ENCODE data around the gene HIPK2.

HIPK2 gene

DNA sequence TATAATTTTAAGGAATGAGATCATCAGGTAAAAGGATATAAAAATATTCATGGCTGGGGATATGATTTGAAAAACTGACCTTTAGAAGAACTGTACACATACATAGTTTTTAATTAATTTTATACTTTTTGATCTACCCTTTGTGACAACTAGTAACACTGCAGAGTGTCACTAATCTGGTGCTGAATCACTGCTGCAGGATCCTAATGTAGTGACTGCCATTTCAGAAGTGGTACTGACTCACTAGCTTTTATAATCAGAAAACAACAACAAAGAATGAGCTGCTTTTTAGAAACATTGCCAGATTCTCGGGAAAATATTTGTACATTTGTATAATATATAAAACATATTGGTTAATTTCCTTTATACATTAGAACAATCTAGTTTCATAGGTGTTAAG, 110.4 kb downstream of the HIPK2 start:
- no peak for DNase-seq

DNA sequence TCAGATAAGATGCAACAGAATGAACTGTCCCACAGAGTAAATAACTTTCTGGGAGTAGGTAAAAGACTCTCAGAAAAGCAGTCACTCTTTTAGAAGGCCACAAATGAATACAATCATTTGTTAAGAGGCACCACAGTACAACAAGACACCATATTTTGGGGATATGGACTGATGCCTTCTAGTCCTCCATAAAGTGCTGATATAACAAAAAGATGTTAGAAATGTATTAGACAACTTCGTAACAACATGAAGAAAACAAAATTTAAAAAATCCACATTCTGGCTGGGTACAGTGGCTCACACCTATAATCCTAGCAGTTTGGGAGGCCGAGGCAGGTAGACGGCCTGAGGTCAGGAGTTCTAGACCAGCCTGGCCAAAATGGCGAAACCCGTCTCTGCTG, 111.3 kb downstream of the HIPK2 start:
- DNase-seq: no peak

DNA sequence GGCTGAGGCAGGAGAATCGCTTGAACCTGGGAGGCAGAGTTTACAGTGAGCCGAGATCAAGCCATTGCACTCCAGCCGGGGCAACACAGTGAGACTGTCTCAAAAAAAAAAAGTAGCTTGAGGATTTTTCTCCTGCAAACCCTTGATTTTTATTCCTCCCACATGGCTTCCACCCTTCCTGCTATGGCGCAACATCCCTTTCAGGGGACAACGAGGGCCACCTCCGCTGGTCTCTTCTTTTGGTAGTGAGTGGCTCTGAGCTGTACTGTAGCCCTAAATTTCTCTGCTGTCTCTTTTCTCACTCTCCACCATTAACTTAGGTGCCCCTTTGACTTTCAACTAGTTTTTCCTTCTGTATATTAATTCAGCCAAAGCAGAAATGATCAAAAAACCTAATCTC, 113.4 kb downstream of the HIPK2 start:
- no peak for DNase-seq

DNA sequence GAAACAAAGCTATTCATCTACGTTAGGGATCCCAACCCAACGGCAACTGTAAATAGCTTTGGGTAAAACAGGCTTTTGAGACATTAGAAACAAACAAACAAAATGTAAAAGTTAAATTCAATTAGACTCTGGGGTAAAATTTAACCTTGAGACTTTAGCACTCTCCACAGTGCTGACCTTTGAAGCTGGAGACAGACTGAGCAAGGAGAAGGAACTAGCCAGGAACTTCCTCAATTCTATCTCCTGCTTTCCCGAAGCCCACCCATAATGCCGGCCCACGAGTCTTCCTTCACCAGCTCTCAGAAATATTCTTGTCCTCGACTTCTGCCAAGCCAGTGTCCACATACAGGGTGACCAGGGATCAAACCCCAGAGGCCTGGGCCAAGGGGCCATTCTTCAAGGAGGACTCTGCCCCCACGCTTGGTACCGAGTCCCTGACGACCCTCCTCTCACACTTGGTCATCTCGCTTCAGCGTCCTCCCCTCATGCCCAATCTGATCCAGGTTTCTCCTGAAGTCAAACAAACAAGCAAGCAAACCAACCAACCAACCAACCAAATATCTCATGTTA, 114.1 kb downstream of the HIPK2 start:
- DNase-seq: no peak

DNA sequence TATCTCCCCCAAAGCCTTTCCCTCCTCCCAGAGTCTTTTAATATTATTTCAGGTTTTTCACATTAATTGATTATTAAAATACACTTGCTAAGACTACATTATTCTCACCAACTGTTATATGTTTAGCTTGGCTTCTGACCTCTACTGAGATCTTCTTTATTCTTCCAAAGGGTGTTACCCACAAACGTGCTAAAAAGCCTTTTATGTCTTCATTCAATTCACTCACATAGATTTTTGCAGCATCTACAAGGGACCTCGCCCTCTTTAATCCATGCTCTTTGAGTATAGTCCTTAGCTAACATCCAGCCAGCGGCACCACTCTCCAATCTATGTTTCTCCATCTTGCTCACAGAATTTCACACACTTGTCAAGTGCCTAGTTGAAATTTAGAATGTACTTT, 115.9 kb downstream of the HIPK2 start:
- DNase-seq: no peak

DNA sequence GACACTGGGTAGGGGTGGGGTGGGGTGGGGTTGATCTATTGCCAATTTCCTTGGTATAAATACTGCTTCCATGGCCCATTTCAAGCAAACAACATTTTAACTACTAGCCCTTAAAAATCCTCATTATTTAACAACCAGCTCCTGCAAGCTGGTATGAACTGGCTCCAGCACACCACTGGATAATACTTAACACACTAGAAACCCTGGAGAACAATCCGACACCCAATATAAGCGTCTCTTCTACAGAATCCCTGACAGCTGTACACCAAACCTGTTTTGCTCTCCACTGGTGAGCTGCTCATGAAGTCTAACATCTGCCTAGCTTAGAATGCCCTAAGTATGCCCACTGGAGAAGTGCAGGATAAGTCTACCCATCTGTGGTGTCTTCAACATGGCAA, 116.8 kb downstream of the HIPK2 start:
- no peak for DNase-seq

DNA sequence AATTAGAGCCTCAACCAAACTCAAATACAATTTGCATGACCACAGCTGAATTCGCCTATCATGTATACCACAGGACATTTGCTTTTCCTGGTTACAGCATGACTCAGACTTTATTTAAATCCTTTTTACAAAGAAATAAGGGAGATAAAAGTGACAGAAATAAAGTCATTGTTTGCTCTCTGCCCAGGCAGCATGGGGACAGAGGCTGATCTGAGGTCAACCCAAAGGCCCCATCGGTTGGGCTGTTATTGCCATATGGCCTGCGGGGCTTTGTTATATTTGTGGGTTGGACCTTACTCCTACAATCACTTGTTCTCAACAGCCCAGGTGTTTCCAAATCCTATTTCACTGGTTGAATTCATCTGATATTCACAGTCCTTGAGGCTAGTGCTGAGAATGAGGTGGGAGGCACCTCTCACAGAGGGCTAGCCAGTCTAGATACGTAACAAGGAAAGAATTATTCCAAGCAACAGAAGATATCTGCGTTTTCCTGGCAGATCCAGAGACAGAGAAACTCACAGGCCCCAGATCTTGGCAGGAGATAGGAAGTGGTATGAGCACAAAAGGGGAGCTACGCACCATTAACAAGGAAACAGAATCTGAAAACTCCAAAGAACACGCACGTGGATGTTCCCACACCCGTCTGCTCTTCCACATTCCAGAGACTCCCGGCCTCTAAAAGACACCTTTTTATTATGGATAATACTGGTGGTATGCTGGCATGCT, 117.3 kb downstream of the HIPK2 start:
- DNase-seq: no peak

DNA sequence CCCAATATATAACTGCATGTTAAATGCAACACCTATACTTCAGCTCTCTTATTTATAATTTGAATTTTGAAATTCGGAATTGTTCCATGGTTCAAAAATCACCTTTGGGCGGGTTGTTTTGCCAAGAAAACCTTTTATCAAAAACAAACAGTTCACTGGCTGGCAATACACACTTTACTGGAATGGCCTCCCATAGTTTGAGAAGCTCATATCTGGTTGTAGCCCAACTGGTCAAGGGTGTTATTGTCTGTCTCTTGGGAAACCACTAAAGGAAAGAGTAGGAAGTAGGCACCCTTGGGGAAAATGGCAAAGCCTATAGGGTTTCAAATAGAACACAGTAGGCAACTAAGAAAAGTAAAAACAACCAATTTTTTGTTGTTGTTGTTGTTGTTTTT, 117.9 kb downstream of the HIPK2 start:
- DNase-seq: no peak

DNA sequence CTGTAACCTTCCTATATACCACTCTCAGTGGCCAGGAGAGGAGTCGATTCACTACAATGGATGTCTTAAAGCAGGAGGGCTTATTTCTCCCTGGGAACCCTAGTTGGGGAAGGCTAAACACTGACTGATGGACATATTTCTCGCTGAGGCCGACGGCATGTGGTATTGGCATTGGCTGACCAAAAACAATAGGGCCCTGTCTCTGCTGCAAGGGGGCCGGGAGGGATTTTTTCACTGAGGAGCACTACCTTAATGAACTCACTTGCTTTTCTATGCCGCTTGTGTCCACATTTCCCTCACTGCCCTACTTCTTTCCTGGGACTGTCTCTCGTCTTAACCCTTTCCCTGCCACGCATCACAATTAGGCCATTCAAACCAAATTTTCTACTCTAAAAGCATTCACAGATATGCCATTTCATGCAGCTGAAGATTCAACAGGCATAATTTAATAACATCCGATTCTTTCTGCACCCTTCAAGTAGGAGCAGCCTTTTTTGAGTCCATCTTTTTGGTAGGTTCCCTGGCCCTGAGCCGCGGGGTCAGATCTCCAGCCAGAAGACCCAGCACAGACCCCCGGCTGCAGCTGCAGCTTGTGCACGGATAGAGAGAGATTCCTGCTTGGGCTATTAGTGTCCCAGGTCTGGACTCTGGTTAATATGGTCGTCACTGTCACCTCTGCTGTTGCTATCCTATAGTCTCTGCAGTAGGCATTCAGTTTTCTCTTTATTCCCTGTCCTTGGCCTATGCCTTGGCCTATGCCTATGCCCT, 118.7 kb downstream of the HIPK2 start:
- no peak for DNase-seq

DNA sequence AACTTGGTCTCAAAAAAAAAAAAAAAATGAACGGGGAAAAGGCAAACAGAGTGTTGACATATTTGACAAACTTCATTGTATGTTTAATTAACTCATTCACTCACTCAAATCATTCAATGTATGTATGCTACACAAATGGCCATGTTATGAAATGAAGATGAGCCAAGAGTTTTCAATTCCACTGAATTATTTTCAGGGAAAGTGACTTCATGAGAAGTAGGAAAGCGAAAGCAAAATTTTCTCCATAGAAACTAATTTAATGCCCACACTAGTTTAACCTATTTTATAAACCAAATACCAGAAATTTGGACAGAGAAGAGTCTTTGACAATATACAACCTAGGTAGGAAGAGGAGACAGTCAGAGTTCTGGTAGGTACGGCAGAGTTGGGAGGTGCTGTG, 119.5 kb downstream of the HIPK2 start:
- DNase-seq: no peak

DNA sequence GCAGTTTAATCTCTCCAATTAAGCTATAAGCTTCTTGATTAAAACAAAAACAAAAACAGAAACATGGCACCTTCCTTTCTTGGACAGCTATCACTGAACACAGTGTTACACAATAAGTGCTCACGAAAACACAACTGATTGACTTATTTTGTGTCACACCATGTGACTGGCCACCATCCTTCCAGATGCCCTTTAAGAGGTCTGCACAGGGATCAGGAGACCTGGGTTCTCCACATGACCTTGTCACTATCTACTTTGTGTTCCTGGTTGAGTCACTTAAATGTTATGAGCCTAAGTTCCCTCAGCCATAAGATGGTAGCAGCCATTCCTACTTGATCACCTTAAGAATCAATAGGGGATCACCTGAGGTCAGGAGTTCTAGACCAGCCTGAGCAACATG, 120.1 kb downstream of the HIPK2 start:
- no peak for DNase-seq

DNA sequence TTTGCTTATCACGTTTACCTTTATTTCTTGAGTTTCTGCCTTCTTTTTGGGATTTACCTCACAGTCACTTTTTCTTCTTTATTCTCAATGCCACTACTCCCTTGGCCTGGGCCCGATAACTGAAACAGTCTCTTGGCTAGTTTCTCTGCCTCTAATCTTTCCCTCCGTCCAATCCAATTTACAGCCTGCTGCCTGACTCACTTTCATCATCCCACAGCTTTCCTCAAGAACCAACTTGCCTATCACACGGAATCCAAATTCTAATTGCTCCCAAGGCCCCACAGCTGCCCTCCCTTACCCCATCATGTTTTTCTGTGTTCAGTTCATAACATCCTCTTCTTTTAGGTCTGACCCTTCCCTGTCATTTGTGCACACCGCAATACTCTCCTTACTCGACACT, 121.4 kb downstream of the HIPK2 start:
- no peak for DNase-seq

DNA sequence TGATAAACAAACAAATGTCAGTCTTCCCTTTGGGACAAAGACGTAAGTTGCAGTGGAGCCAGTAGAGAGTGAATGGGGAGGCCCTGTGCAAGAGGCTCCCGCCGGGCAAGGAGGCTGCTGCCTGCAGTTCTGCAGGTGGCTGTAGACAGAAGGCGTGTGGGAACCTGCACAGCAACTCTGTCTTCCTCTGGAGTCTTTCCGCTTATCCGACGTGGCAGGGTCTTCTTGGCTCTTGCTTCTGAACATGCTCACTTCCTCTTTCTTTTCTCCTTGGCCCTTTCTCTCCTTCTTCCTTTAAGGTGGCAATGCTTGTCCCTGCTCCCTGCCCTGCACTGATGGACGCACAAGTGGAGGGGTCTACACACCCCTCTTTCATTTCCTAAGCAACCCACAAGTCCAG, 122.5 kb downstream of the HIPK2 start:
- no peak for DNase-seq

DNA sequence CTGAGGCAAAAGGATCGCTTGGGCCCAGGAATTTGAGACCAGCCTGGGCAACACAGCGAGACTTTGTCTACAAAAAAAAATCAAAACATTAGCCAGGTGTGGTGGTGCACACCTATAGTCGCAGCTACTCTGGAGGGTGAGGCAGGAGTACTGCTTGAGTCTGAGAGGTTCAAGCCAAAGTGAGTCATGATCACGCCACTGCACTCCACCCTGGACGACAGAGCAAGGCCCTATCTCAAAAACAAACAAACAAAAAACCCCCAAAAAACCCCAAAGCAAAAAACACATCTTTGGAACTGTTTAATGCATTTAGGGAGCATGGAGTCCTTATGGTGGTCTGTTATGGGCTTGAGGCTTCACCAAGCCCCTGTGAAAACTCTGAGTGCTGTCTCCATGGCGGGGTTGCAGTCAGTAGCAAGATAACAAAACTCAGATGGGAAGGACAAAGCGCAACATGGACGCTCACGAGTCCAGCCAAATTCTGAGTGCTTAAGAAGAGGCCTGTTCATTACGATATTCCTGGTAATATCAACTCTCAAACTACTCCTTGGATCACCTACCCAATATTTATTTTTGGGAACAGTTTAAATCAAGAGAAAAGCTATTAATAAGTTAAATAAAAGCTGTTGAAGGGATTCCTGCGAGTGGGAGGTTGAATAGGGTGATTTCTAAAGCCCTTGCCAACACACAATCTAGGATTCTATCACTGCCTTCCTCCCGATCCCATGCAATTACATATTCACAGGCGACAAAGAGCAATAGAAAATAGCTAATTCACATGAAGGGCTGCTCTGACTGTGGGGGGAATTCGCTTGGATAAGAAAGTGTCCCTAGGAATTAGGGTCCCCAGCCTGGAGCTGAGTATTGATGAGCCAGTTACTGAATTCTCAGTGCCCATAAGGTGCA, 123.3 kb downstream of the HIPK2 start:
- no peak for DNase-seq

DNA sequence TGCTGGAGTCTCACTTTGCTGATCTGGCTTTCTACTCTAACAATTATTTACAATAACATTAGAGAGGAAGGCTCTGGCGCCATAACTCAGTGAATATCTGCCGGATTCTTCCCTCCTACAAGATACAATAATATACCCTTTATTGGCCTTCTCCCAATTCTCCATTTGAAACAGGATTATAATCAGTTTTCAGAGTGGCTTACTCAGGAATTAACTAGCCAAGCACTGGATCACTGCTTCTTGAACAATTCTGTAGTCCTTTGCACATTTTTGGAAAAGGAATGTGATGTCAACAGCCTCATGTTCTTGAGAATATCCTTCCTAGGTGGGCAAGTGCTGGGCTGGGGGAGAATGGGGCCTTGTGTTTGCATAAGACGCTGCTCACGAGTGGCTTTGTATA, 125.9 kb downstream of the HIPK2 start:
- DNase-seq: no peak

DNA sequence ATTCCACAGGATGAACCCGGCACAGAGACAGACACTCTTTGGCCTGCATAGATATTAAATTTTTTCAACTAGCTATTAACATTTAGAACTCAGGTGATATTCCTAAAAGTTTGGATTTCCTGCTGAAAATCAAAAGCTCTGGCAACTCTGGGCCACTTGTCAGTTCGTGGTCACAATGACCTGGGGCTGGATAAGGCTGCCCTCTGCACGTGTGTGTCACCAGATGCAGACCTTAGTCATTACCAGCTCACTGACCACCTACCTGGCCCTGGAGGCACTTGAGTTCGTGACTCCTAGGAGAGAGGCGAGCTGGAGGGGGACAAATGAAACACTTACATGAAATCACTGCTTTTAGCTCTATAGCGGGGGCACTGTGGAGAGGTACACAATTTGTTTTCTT, 126.5 kb downstream of the HIPK2 start:
- DNase-seq: no peak

DNA sequence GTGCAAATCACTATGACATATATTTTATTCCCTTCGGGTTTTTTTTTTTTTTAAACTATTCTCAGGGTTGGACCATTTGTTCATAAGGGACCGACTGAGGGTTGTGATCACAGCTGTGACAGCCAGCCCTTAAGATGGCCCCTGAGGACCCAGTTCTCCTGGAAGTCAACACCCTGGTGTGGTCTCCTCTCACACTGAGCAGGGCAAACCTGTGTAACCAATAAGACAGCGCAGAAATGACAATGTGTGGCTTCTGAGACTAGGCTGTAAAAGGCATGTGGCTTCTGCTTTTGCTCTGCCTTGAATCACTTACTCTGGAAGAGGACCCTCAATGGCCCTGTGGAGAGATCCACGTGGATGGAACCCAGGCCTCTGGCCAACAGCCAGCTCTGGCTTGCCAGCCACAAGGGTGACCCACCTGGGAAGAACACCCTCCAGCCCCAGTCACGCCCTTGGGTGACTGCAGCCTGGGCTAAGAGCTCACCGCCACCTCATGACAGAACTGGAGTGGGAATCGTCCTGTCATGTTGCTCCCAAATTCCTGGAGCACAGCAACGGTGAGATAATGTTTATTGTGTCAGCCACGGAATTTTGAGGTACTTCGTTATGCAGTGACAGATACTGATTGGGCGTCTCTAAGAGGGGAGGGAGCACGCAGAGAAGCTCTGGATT, 127.2 kb downstream of the HIPK2 start:
- no peak for DNase-seq

DNA sequence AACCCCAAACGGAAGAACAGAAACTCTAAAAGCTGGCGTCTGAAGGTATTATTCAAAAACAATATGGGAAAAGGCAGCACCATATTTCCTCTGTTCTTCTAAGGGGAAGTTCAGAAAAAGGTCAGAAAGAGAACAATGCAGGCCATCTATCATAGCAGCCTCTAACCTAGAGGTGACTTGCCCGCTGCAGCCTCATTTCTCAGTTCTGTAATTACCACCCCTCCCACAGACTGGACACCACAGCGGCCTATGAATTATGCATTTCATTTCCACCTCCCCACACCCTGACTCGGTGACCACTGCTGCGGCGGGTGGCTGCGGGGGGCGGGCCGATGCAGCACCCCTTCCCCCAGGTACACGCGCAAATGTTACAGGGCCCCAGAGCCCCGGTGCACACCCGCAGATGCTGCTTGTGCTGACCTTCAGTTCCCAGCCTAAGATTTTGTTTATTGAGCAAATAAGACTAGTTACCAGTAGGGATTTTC, 128.8 kb downstream of the HIPK2 start:
- no peak for DNase-seq

DNA sequence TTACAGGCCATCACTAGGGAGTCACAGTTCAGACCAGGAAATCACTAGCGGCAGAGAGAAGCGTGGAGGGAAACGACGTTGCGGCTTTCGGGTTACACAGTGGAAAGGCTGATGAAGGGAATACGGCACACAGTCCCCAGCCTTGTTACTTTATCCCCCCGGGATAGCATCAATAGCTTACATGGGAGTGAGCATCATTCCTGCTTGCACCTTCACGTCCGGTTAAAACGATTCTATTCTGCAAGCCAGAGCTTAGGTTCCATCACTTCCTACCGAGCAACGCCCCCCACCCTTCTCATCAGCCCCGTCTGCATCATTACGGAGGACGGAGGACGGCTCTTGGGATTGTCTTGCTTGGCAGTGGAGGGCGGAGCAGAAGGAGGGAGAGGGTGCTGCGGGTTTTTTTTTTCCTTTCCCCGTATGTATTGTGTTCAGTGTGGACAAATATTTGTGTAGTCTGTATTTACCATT, 129.4 kb downstream of the HIPK2 start:
- no peak for DNase-seq

DNA sequence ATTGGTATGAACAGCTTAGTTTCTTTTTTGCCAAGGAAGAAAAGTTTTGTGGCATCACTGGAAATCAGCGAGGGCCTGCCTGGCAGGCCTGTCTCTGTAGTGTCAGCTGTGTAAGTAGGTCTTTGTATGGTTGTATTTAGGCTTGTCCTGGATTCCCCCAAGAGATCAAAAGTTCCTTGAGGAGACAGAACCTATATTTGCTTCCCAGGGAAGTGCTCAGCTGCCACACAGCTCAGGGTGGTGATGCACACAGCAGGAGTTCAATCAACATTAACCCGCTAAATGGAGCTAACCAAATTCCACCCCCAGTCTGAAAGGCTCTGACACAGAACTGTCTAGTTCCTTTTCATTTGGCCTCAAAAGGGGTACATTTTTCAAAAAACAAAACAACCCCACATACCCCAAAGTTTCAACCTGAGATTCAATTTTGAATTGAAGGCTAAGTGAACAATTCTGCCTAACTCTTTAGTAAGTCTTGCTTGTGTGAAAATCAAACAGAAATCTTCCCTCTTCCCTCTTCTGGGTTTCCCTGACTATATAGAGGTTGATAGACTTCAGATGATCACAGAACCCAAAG, 129.9 kb downstream of the HIPK2 start:
- DNase-seq: no peak

DNA sequence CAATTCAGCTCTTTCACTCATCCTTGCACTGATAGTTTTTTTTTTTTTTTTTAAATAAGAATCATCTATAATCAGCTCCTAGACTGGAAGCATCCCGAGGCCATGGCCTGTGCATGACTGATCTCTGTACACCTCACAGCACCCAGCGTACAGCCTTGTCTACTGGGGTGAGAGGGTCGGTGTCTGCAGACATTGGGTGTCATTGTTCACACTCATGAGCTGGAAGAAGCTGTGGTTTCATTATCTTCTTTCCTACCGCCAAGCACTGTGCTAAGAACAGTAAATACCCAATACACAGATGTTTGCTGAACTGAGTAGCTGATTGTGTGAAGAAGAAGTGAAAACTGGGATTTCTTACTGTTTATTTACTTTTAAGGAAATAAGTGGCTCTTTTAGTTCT, 130.7 kb downstream of the HIPK2 start:
- no peak for DNase-seq

DNA sequence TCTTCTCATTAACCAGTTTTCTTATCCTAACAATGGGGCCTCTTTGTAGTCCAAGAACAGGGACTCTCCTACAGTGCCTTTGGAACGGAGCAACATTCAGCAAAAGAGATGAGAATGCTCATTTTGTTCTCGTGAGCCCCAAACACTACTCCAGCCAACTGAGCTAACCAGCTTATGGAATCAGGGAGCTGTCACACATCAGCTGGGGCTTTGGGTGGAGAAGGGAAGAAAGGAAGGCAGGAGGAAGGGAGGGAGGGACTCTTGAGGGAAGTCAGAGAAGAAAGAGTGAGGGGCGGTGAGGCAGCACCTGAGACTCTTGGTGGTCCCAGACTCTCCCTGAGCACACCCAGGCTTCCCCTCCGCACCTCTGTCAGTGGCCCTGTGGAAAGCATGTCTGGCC, 131.2 kb downstream of the HIPK2 start:
- DNase-seq: no peak
